IPS DF 4.7 (cell line): ENCODE measurements around the gene PLIN5.

Experiments used
- DNase-seq: peaks from one replicate; pipeline ENCODE4 v3.0.0-alpha.2; 2013; ENCODE audit warnings: low spot score; ENCODE audit errors: extremely low read depth

The PLIN5 gene

DNA sequence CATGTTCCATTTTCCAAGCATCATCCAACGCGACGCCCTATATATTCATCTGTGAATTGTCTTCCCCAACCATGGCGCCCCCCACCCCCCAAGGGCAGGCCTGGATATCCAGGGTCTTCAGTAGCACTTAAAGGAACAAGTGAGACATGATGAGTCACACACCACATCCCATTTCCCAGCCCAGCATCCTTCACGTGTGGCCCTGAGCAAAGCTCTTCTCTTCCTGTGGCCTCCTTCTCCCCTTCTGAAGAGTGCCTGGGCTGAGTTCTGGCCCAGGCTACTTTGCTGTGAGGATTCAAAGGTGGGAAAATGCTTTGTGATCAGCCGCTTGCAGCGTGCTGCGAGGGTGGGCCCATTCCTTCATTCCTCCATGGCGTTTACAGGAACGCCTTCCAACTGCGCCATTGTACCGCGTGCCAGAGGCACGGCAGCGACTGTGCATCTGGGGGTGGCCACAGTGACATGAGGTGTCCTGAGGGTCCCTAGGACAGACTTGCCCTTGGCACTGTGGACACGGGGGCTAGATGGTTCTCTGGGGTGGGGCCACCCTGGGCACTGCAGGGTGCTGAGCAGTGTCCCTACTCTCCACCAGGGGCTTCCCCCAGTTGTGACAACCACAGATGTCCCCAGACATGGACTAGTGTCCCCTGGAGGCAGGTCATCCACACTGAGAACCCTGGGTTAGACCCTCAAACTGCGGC, 28.4 kb downstream of the PLIN5 start:
- no peak for DNase-seq

DNA sequence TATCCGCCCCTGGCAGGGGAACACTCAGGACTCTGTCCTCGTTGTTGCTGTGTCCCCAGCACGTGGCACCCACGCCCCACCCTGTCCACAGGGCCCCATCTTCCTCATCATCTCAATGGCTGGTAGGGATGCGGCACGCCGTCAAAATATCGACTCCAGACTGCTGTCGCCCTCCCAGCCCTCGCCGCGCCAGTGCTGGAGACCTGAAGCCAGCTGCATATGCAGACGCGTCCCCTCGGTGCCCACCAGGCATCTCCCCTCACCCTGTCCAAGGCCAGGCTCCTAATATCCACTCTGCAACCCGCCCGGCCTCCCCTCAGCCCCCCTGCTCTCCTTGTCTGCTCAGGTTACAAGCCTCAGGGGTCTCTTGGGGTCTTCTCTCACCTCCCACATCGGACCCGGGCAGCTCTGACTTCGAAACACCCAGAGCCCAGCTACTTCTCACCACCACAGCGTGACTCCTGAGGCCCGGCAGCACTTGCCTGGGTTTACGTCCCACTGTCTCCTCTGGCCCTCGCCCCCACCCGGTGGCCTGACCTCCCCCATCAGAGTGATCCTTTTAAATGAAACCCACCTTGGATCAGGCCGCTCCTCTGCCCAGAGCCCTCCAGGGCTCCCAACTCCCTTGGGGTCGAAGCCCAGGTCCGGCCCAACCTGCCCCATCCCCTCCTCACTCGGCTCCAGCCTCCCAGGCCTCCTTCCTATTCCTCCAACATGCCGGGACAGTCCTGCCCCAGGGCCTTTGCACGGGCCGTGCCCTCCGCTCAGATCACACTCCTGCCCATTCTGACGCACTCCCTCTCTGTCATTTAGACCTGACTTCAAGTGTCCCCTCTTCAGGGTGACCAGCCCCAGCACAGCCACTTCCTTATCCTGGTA, 29.2 kb downstream of the PLIN5 start:
- DNase-seq: no peak

- DNase-seq: no peak
Observed at GRCh38 chr19:4504891-4505569, 30.0 kb downstream of the PLIN5 start.

DNA sequence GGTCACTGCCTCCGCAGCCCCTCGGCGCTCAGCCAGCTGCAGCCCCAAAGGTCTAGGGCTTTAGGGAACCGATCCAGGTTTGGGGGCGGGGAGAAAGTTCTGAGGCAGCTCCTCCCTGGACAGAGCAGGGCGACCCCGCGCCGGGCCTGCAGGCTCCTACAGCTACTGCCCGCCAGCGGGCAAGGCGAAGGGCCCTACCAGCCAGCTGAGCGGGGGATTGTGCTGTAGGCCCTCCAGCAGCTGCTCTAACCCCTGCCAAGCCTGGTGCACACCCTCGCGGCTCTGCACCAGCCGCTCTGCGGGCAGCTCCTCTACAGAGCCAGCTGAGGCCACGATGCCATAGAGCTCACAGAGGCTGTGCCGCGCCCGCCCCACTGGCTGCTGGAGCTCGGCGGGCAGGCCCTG, 30.7 kb downstream of the PLIN5 start:
- no peak for DNase-seq

- DNase-seq: no peak
Observed at GRCh38 chr19:4503825-4504170, 31.2 kb downstream of the PLIN5 start.

DNA sequence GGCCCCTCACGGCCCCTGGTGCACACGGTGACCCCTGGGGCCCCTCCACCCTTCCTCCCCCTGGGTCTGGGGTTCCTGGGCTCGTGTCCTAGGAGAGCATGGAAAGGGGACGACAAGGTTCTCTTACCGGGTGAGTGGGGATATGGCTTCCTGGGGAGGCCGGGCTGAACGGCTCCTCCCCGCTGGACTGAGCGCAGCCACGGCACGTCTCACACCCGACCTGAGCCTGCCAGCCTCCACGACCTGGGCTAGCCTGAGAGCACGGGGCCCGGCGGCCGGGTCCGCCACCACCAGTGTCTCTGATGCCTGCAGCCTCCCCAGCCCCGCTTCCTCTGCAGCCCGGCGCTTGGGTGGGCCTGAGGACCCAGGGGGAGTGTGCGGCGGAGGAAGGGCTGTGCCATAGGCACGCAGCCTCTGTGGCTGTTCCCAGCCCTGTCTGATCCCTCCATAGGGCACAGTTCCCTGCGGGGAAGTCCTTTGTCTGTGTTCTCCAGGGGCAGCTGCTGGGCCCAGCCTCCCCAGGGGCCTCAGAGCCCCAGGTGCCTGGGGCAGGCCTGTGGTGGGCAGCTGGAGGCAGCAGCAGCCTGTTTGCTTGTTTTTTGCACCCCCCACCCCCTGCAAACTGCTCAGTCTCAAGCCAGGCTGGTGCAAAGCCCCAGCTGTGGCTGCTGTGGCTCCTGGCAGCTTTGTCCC, 31.7 kb downstream of the PLIN5 start:
- DNase-seq: no peak

GRCh38 chr19:4502282-4503131, 32.5 kb downstream of the PLIN5 start:
- DNase-seq: no peak

DNA sequence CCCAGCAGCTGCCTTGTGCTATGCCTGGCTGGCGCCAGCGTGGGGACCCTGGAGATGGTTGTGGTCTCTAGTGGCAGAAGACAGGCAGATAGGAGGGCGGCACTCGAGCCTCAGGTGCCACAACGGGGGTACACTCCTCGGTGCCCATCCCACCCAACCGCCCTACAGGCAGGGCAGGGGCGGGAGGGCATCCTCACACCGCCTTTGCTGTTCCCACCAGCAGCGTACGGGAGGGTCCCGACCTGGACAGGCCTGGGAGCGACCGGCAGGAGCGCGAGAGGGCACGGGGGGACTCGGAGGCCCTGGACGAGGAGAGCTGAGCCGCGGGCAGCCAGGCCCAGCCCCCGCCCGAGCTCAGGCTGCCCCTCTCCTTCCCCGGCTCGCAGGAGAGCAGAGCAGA, 33.3 kb downstream of the PLIN5 start:
- DNase-seq: no peak

- DNase-seq: no peak
Observed at GRCh38 chr19:4500841-4501591, 34.0 kb downstream of the PLIN5 start.

GRCh38 chr19:4499855-4500254, 35.2 kb downstream of the PLIN5 start:
- no peak for DNase-seq

DNA sequence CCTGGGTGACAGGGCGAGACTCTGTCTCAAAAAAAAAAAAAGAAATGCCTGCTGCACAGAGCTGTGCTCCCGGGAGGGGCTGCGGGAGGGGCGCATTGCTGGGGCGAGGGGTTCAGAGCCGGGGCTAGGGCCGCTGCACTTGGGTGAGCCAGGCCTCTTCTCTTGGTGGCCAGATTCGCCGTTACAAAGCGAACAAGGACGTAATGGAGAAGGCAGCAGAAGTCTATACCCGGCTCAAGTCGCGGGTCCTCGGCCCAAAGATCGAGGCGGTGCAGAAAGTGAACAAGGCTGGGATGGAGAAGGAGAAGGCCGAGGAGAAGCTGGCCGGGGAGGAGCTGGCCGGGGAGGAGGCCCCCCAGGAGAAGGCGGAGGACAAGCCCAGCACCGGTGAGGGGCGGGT, 35.7 kb downstream of the PLIN5 start:
- DNase-seq: no peak

DNA sequence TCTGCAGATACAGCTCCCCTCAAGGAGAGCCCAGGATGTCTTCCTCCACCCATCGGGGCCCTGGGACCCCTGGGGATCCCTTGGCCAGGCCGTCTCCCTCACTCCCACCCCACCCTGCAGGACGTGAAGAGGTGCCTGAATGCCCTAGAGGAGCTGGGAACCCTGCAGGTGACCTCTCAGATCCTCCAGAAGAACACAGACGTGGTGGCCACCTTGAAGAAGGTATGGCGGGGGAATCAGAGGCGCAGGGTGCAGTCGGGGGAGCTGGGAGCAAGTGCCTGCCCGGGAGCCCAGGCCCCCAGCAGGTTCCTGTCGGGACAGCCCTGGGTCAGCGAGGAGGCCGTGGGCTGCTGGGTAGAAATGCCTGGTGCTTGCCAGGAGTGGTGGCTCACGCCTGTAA, 36.3 kb downstream of the PLIN5 start:
- no peak for DNase-seq

DNA sequence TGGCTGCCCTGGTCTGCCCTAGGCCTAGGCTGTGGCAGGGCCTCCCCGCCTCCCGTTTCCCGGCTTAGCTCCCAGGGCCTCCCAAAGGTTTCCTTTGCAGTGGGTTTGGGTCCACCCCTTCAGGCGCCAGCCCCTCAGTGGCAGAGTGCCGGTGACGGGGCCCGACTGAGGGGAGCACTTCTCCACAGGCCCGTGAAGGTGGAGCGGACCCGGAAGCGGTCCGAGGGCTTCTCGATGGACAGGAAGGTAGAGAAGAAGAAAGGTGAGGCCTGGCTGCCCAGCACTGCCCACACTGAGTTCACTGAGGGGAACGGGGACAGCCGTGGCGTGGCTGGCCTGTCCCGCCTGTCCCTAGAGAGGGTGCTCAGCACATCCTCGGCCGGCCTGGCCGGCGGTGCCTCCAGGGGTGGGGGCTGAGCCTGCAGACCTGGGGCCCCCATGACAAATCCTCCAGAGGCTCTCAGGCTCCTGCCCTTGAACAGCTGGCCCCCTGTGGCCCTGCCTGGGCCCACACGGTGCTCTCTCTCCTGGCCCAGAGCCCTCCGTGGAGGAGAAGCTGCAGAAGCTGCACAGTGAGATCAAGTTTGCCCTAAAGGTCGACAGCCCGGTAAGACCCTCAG, 37.1 kb downstream of the PLIN5 start:
- no peak for DNase-seq

- DNase-seq: no peak
Observed at GRCh38 chr19:4496304-4496703, 38.7 kb downstream of the PLIN5 start.

DNA sequence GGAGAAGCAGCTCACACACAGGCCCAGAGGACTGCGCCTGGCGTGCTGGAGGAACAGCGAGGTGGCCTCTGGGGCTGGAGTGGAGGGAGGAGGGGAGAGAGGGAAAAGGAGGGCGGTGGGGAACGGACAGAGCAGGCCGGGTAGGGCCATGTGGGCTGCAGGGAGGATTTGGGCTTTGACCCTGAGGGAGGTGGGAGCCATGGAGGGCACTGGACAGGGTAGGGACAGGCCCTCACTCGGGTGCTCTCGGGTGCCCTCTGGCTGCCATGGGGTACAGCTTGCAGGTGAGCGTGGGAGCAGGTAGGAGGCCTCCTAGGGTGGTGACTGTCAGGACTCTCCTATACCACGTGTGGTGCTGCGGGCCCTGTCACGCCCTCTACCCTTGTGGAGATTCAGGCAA, 39.6 kb downstream of the PLIN5 start:
- DNase-seq: no peak

DNA sequence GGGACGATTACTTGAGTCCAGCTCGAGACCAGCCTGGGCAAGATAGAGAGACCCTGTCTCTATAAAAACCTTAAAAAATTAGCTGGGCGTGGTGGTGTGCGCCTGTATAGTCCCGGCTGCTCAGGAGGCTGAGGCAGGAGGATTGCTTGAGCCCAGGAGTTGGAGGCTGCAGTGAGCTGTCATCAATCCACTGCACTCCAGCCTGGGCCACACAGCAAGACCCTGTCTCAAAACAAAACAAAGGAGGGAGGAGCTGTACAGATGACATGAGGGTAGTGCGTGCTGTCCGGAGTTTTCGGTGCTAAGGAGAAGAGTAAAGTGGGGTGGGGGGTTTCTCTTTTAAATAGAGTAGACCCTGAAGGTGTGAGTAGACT, 40.3 kb downstream of the PLIN5 start:
- no peak for DNase-seq

DNA sequence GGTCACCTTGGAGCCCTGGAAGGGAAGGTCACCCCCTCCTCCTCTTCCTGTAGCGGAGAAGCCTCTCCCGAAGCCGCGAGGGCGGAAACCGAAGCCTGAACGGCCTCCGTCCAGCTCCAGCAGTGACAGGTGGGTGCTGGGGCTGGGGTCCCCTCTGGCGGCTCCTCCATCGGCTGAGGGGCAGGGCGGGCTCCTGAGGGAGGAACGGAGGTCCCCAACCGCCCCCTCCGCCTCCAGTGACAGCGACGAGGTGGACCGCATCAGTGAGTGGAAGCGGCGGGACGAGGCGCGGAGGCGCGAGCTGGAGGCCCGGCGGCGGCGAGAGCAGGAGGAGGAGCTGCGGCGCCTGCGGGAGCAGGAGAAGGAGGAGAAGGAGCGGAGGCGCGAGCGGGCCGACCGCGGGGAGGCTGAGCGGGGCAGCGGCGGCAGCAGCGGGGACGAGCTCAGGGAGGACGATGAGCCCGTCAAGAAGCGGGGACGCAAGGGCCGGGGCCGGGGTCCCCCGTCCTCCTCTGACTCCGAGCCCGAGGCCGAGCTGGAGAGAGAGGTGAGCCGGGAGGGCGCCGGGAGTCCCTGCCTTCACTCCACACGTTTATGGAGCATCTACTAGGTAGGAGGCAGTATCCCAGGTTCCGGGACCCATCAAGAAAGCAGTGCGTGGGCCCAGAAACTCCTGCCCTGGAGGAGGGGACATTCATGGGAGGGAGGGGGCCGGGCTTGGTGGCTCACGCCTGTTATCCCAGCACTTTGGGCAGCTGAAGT, 40.9 kb downstream of the PLIN5 start:
- DNase-seq: no peak

DNA sequence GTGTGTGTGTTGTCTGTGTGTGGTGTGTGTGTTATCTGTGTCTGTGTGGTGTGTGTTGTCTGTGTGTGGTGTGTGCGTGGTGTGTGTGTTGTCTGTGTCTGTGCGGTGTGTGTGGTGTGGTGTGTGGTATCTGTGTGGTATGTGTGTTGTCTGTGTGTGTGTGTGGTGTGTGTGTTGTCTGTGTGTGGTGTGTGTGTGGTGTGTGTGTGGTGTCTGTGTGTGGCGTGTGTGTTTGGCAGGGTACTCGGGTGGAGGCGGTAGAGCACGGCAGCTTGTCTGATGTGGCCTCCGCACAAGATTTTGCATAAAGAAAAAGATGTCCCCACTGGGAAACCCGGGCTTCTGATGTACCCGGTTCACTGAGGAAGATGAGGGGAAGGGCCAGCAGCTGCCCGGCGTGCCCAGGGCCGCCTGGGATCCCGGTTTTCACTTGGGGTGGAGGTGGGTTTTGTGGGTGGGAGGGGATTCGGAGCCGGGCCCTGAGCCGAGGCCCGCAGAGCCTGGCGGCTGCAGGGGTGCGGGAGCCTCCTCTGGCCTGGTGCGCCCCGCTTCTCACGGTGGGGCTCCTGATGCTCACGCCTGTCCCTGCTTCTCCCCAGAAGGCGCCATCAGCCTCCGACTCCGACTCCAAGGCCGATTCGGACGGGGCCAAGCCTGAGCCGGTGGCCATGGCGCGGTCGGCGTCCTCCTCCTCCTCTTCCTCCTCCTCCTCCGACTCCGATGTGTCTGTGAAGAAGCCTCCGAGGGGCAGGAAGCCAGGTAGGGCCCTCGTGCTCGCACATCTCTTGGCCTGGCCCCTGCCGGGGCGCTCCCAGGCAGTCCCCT, 41.7 kb downstream of the PLIN5 start:
- no peak for DNase-seq
